Measurements from ENCODE around the gene SNN. TPM values are rescaled to one million over a fixed set of nuclear protein-coding genes. Genes with fewer than 3 reads are reported as not detected.

The SNN gene
- total RNA-seq, 1 experiment from 2014 or later, result 13.0 TPM

DNA sequence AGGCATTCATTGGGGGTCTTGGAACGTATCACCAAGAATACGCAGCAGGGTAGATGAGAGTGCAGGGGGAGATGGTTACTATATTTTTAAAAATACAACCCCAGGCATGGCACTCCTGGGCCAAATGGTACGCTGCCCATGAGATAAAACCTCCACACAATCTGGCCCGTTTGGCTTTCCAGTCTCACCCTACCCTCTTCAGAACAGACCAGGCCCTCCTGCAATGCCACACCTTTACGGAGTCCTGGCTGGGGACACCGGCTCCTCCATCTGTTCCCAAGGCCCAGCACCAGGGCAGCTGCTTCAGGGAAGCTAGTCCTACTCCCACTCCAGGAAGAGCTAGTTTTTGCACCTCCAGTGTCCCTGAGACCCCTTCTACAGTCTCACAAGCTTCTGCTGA, 24.4 kb downstream of the SNN start:
- Histone ChIP-seq H3K36me3 (ENCODE audit: insufficient read depth, low read length, poor library complexity, severe bottlenecking) (peaks cover 27% of the 10 kb centered on the region), H3K27ac (ENCODE audit: low read depth, low read length, poor library complexity, severe bottlenecking) (no peak overlapping the region), H3K9me3 (ENCODE audit: low read depth, low read length, poor library complexity, severe bottlenecking) (no peaks in the 10 kb centered on the region), H3K27me3 (replicated peaks; ENCODE audit: insufficient read depth, low read depth, low read length, poor library complexity) (no peaks in the 10 kb centered on the region), H3K4me1 (ENCODE audit: insufficient read depth, low read length, poor library complexity, severe bottlenecking) (peaks cover 16% of the 10 kb centered on the region), H3K4me3 (ENCODE audit: low read depth, low read length, poor library complexity, severe bottlenecking) (no peak overlapping the region)
- intact Hi-C loops (cut with micrococcal nuclease; ENCODE audit: unreplicated experiment), result no loop called here
- ChIA-PET CTCF (no interaction called here), POLR2A (ENCODE audit: low non-redundant PET) (no interaction called here)
- no peak for DNase-seq (ENCODE audit: low spot score)
- no TSS peak for BruUV-seq (replicated peaks)
- TF ChIP-seq, protein P1, sequence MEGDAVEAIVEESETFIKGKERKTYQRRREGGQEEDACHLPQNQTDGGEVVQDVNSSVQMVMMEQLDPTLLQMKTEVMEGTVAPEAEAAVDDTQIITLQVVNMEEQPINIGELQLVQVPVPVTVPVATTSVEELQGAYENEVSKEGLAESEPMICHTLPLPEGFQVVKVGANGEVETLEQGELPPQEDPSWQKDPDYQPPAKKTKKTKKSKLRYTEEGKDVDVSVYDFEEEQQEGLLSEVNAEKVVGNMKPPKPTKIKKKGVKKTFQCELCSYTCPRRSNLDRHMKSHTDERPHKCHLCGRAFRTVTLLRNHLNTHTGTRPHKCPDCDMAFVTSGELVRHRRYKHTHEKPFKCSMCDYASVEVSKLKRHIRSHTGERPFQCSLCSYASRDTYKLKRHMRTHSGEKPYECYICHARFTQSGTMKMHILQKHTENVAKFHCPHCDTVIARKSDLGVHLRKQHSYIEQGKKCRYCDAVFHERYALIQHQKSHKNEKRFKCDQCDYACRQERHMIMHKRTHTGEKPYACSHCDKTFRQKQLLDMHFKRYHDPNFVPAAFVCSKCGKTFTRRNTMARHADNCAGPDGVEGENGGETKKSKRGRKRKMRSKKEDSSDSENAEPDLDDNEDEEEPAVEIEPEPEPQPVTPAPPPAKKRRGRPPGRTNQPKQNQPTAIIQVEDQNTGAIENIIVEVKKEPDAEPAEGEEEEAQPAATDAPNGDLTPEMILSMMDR (conservative IDR thresholded peaks at IDR 0.05; ENCODE audit: low read depth, low read length), result no peak
- TF ChIP-seq EZH2 (IDR thresholded peaks at IDR 0.05; ENCODE audit: borderline replicate concordance, low read depth, low read length, poor library complexity, severe bottlenecking), result no peak

DNA sequence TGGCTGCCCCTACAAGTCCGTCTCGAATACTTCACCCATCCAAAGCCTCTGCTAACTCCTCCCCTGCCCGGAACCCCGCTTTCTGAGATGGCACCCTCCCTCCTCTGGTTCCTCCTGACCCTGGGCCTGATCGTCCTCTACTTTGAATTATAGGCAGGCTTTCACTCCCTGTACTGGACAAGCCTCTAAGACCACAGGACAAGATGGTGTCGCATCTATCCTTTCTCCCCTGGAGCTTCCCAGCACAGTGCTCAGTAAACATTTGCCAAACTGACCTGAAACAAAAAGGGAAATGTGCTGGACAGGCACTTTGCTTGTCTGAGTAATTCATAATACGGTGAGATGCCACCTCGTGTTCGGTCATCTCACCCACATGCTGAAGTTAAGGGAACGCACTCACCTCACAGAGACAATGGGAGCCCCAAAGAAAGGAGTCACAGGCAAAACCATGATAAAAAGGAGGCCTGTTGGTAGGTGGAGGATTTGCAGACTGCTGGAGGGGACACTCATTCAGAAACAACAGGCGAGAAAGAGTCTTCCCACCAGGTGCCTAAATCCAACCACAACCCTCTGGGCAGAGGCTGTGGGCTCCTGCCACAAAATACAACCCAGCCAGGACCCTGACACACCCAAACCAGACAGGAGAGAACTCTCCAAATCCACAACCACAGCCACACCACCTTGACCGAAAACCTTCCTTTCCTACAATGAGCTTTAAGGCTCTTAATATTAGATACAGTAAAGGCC, 28.2 kb downstream of the SNN start:
- no peak overlapping the region for H3K27ac ChIP-seq (ENCODE audit: low read depth, low read length, poor library complexity, severe bottlenecking)
- intact Hi-C loops (cut with micrococcal nuclease; ENCODE audit: unreplicated experiment), result no loop called here
- no peaks in the 10 kb centered on the region for H3K27me3 ChIP-seq (replicated peaks; ENCODE audit: insufficient read depth, low read depth, low read length, poor library complexity)
- ChIA-PET POLR2A (ENCODE audit: low non-redundant PET) (no interaction called here), CTCF (no interaction called here)
- TF ChIP-seq, protein P1 (conservative IDR thresholded peaks at IDR 0.05; ENCODE audit: low read depth, low read length), result no peak
- no peak for TF ChIP-seq EZH2 (IDR thresholded peaks at IDR 0.05; ENCODE audit: borderline replicate concordance, low read depth, low read length, poor library complexity, severe bottlenecking)
- no peak overlapping the region for H3K4me3 ChIP-seq (ENCODE audit: low read depth, low read length, poor library complexity, severe bottlenecking)
- H3K9me3 ChIP-seq (ENCODE audit: low read depth, low read length, poor library complexity, severe bottlenecking), result no peaks in the 10 kb centered on the region
- no peaks in the 10 kb centered on the region for H3K4me1 ChIP-seq (ENCODE audit: insufficient read depth, low read length, poor library complexity, severe bottlenecking)
- H3K36me3 ChIP-seq (ENCODE audit: insufficient read depth, low read length, poor library complexity, severe bottlenecking), result peaks cover 15% of the 10 kb centered on the region
- no TSS peak for BruUV-seq (replicated peaks)
- DNase-seq (ENCODE audit: low spot score), result no peak

DNA sequence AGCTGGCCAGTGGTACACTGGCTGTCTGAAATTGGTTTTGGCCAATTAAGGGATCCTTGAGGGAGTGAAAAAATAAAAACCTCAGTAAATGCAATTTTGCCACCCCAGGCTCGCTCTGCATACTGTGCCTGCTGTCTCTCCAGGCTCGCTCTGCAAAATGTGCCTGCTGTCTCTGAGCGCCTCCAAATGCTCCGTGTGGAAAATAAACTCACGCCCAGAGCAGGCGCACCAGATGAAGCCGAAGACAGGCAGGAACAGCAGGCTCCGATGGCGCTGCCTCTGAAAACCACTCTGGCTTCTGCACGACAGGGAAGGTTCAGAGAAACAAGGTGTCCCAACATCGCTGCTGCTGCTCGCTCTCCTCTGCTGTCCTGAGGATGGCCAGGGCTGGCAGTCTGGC, 29.1 kb downstream of the SNN start:
- POLR2A ChIA-PET (ENCODE audit: low non-redundant PET), result no interaction called here
- no peaks in the 10 kb centered on the region for H3K27me3 ChIP-seq (replicated peaks; ENCODE audit: insufficient read depth, low read depth, low read length, poor library complexity)
- H3K4me3 ChIP-seq (ENCODE audit: low read depth, low read length, poor library complexity, severe bottlenecking), result no peak overlapping the region
- TF ChIP-seq, protein P1 (conservative IDR thresholded peaks at IDR 0.05; ENCODE audit: low read depth, low read length), result no peak
- no peak for TF ChIP-seq EZH2 (IDR thresholded peaks at IDR 0.05; ENCODE audit: borderline replicate concordance, low read depth, low read length, poor library complexity, severe bottlenecking)
- intact Hi-C loops (cut with micrococcal nuclease; ENCODE audit: unreplicated experiment), result no loop called here
- H3K27ac ChIP-seq (ENCODE audit: low read depth, low read length, poor library complexity, severe bottlenecking), result no peak overlapping the region
- no peaks in the 10 kb centered on the region for H3K9me3 ChIP-seq (ENCODE audit: low read depth, low read length, poor library complexity, severe bottlenecking)
- CTCF ChIA-PET, result no interaction called here
- no TSS peak for BruUV-seq (replicated peaks)
- DNase-seq (ENCODE audit: low spot score), result no peak
- peaks cover 9% of the 10 kb centered on the region for H3K36me3 ChIP-seq (ENCODE audit: insufficient read depth, low read length, poor library complexity, severe bottlenecking)
- H3K4me1 ChIP-seq (ENCODE audit: insufficient read depth, low read length, poor library complexity, severe bottlenecking), result no peaks in the 10 kb centered on the region

All from A673 (cell line).